Esophagus squamous epithelium (tissue), 4 donors: ENCODE measurements around the gene QPRT.

ENCODE experiments used
- POLR2A ChIP-seq, 4 donors: fragments of 450-650 bp; IDR thresholded peaks; one replicate each; pipeline ENCODE4 v1.6.1; 2017; ENCODE audit warnings: antibody characterized with exemption in 4 of 4, mild to moderate bottlenecking in 4 of 4, moderate library complexity in 3 of 4
- TF ChIP-seq, protein P1 (sequence below), 6 experiments: fragments of 450-650 bp in 4 of 6; fragments of 200-600 bp in 2 of 6; sonication (generic) in 2 of 6; IDR thresholded peaks; one replicate each; pipeline ENCODE4 v1.5.1; 2016 to 2019; ENCODE audit warnings: antibody characterized with exemption in 6 of 6, mild to moderate bottlenecking in 4 of 6, moderate library complexity in 4 of 6

DNA sequence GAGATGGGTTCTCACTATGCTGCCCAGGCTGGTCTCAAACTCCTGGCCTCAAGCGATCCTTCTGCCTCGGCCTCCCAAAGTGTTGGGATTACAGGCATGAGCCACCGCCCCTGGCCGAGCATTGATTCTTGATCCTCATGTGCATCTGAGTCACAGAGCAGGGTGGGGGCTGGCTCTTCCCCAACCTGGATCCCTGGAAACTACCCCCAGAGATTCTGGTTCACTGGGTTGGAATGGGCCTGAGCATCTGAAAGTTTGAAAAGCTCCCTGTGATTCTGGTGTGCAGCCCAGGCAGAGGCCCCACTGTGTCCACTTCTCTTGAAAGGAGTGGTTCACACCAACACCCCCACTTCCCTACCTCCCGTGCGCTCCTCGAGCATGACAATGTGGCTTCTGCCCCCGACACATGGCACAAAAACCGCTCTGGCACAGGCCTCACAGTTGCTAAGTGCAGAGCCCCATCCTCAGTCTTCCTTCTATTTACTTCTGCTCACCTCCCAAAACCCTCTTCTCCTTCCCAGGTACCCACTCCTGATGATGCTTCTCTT, 4.6 kb downstream of the QPRT start:
- TF ChIP-seq, protein P1, sequence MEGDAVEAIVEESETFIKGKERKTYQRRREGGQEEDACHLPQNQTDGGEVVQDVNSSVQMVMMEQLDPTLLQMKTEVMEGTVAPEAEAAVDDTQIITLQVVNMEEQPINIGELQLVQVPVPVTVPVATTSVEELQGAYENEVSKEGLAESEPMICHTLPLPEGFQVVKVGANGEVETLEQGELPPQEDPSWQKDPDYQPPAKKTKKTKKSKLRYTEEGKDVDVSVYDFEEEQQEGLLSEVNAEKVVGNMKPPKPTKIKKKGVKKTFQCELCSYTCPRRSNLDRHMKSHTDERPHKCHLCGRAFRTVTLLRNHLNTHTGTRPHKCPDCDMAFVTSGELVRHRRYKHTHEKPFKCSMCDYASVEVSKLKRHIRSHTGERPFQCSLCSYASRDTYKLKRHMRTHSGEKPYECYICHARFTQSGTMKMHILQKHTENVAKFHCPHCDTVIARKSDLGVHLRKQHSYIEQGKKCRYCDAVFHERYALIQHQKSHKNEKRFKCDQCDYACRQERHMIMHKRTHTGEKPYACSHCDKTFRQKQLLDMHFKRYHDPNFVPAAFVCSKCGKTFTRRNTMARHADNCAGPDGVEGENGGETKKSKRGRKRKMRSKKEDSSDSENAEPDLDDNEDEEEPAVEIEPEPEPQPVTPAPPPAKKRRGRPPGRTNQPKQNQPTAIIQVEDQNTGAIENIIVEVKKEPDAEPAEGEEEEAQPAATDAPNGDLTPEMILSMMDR (IDR thresholded peaks at IDR 0.05) = no peak
- no peak for TF ChIP-seq POLR2A (IDR thresholded peaks at IDR 0.05)
